OCI-LY7 (cell line): ENCODE data around the gene UQCRC2. TPM values are rescaled to one million over a fixed set of nuclear protein-coding genes. Genes with fewer than 3 reads are reported as not detected.

Experiments used
- BruUV-seq: library from RNA; stranded (reverse); fragments of 400-500 nt; replicated peaks from 2 replicates; lab custom pipeline; 2021; lab: Mats Ljungman, UMichigan
- CTCF ChIA-PET: fragments of 300-600 bp; sonication (Branson Sonifier 250); formaldehyde crosslinking; loops from one replicate; lab custom pipeline; 2022; ENCODE audit warnings: antibody characterized with exemption; ENCODE audit not compliant: unreplicated experiment; lab: Charles Lee
- POLR2A ChIA-PET: fragments of 300-600 bp; sonication (Branson Sonifier 250); formaldehyde crosslinking; loops from one replicate; lab custom pipeline; 2022; ENCODE audit warnings: antibody characterized with exemption; lab: Charles Lee
- DNase-seq: peaks from one replicate; pipeline ENCODE4 v3.0.0-alpha.2; 2015; ENCODE audit warnings: low spot score
- H2AFZ ChIP-seq: fragments of 200-600 bp; sonication (generic), shearing (Covaris generic); 2 replicates; pipeline ENCODE4 v1.6.1; 2014; ENCODE audit warnings: mild to moderate bottlenecking, antibody characterized with exemption, low read length, moderate library complexity
- H3K27ac ChIP-seq: fragments of 200-600 bp; sonication (generic); 2 replicates; pipeline ENCODE4 v1.5.1; 2014; ENCODE audit warnings: mixed run types, low read depth, mild to moderate bottlenecking, moderate library complexity, low read length, inconsistent platforms; ENCODE audit not compliant: poor library complexity, severe bottlenecking
- H3K36me3 ChIP-seq: fragments of 200-600 bp; sonication (generic); 2 replicates; pipeline ENCODE4 v1.6.1; 2014; ENCODE audit warnings: mild to moderate bottlenecking, antibody characterized with exemption, low read length, moderate library complexity, mixed read lengths; ENCODE audit not compliant: insufficient read depth
- H3K4me1 ChIP-seq: fragments of 200-600 bp; sonication (generic); 2 replicates; pipeline ENCODE4 v1.5.1; 2014; ENCODE audit warnings: mild to moderate bottlenecking, low read length; ENCODE audit not compliant: insufficient read depth, poor library complexity, severe bottlenecking
- H3K4me2 ChIP-seq: fragments of 200-600 bp; sonication (generic); 2 replicates; pipeline ENCODE4 v1.6.1; 2014; ENCODE audit warnings: mild to moderate bottlenecking, low read length
- H3K4me3 ChIP-seq: fragments of 200-600 bp; sonication (generic); 2 replicates; pipeline ENCODE4 v1.5.1; 2014; ENCODE audit warnings: mild to moderate bottlenecking, low read depth, low read length; ENCODE audit not compliant: poor library complexity, severe bottlenecking
- H3K79me2 ChIP-seq: fragments of 200-600 bp; sonication (generic); 2 replicates; pipeline ENCODE4 v1.6.1; 2016; ENCODE audit warnings: low read depth, mild to moderate bottlenecking, low read length, moderate library complexity, mixed read lengths; ENCODE audit not compliant: insufficient read depth
- H3K9me2 ChIP-seq: fragments of 200-600 bp; sonication (generic); 2 replicates; pipeline ENCODE4 v1.6.1; 2016; ENCODE audit warnings: mild to moderate bottlenecking, low read length, mixed read lengths; ENCODE audit not compliant: insufficient read depth
- H3K9me3 ChIP-seq: fragments of 200-600 bp; sonication (generic); 2 replicates; pipeline ENCODE4 v1.6.1; 2014; ENCODE audit warnings: mild to moderate bottlenecking, mixed run types, low read length, mixed read lengths
- H4K20me1 ChIP-seq: fragments of 200-600 bp; sonication (generic); 2 replicates; pipeline ENCODE4 v1.6.1; 2014; ENCODE audit warnings: mild to moderate bottlenecking, antibody characterized with exemption, low read length, moderate library complexity, mixed read lengths; ENCODE audit not compliant: insufficient read depth
- CTCF ChIP-seq: fragments of 200-600 bp; sonication (generic); conservative IDR thresholded peaks from 2 replicates; pipeline ENCODE4 v1.5.1; 2014; ENCODE audit warnings: mild to moderate bottlenecking, antibody characterized with exemption, low read length, moderate library complexity, mixed read lengths
- EZH2phosphoT487 ChIP-seq: fragments of 200-600 bp; sonication (generic); IDR thresholded peaks from 2 replicates; pipeline ENCODE4 v1.6.1; 2018; ENCODE audit warnings: low read depth, borderline replicate concordance, mild to moderate bottlenecking, mixed run types, antibody characterized with exemption, low read length, moderate library complexity, mixed read lengths
- intact Hi-C: fragments of 100-400 bp; cut with micrococcal nuclease; formaldehyde crosslinking; loops from one replicate; pipeline ENCODE4 v1.10.0; 2022; ENCODE audit not compliant: unreplicated experiment
- total RNA-seq, 2 experiments: library from RNA; depleted of rRNA in 1 of 2; stranded (reverse); fragments of >200 nt in 1 of 2; shearing (Covaris generic) in 1 of 2; gene quantifications; 2 replicates each; pipeline ENCODE4 v1.2.3, GENCODE V29; 2014 to 2022

Gene UQCRC2
- total RNA-seq, 2 experiments from 2014 or later, result 121 to 210 TPM

- no peak overlapping the region for H2AFZ ChIP-seq
- peak overlapping the region; percentile 21 for H3K4me2 ChIP-seq
- H3K4me3 ChIP-seq, result no peak overlapping the region
- CTCF ChIA-PET, result no interaction called here
- no peaks in the 10 kb centered on the region for H3K9me3 ChIP-seq
- no TSS peak for BruUV-seq
- intact Hi-C loops, result no loop called here
- peaks cover 9% of the 10 kb centered on the region; the same call in 1 of the 2 replicates for H3K36me3 ChIP-seq
- POLR2A ChIA-PET, result interaction anchor here (0.7 kb wide), 1 partner anchor 200 kb away, joined by 3 read pairs; no protein-coding TSS in a partner anchor
- no peaks in the 10 kb centered on the region for H3K9me2 ChIP-seq
- H3K4me1 ChIP-seq, result peaks cover 12% of the 10 kb centered on the region
- H3K79me2 ChIP-seq, result no peaks in the 10 kb centered on the region
- peak; percentile 24 for DNase-seq
- no peaks in the 10 kb centered on the region for H4K20me1 ChIP-seq
- no peak for TF ChIP-seq EZH2phosphoT487
- TF ChIP-seq CTCF, result no peak
- H3K27ac ChIP-seq, result no peak overlapping the region
Observed at GRCh38 chr16:22027633-22028032, 74.5 kb downstream of the UQCRC2 start.

GRCh38 chr16:22029632-22030031, 76.5 kb downstream of the UQCRC2 start:
- no peak for DNase-seq
- H3K4me2 ChIP-seq, result no peak overlapping the region
- H3K4me1 ChIP-seq, result peaks cover 12% of the 10 kb centered on the region
- no peak overlapping the region for H3K27ac ChIP-seq
- H4K20me1 ChIP-seq, result no peaks in the 10 kb centered on the region
- no peaks in the 10 kb centered on the region for H3K9me2 ChIP-seq
- CTCF ChIA-PET, result no interaction called here
- intact Hi-C loops, result no loop called here
- no peak overlapping the region for H3K4me3 ChIP-seq
- H2AFZ ChIP-seq, result no peak overlapping the region
- H3K9me3 ChIP-seq, result no peaks in the 10 kb centered on the region
- BruUV-seq, result no TSS peak
- peaks cover 9% of the 10 kb centered on the region; the same call in 1 of the 2 replicates for H3K36me3 ChIP-seq
- H3K79me2 ChIP-seq, result no peaks in the 10 kb centered on the region
- no peak for TF ChIP-seq CTCF
- no peak for TF ChIP-seq EZH2phosphoT487
- POLR2A ChIA-PET, result interaction anchor here (1.6 kb wide), 1 partner anchor 10 kb away, joined by 3 read pairs; no protein-coding TSS in a partner anchor

- Histone ChIP-seq H3K4me2 (no peak overlapping the region), H4K20me1 (no peaks in the 10 kb centered on the region), H3K4me1 (peaks cover 12% of the 10 kb centered on the region), H3K36me3 (peaks cover 9% of the 10 kb centered on the region; the same call in 1 of the 2 replicates), H3K9me2 (no peaks in the 10 kb centered on the region), H3K4me3 (no peak overlapping the region), H3K79me2 (no peaks in the 10 kb centered on the region), H3K27ac (no peak overlapping the region), H2AFZ (no peak overlapping the region), H3K9me3 (no peaks in the 10 kb centered on the region)
- no peak for DNase-seq
- intact Hi-C loops, result no loop called here
- no peak for TF ChIP-seq EZH2phosphoT487
- TF ChIP-seq CTCF, result no peak
- CTCF ChIA-PET, result no interaction called here
- BruUV-seq, result no TSS peak
- POLR2A ChIA-PET, result no interaction called here
Observed at GRCh38 chr16:22030087-22030812, 77.1 kb downstream of the UQCRC2 start.
